Ascending aorta (tissue), 2 donors: Measurements from ENCODE around the gene ENO2. TPM values are rescaled to one million over a fixed set of nuclear protein-coding genes. Genes with fewer than 3 reads are reported as not detected.

Source experiments
- DNase-seq, 2 donors: peaks; one replicate each; pipeline ENCODE4 v3.0.0-alpha.2; 2019; ENCODE audit warnings: low spot score in 2 of 2
- H3K27ac ChIP-seq, 2 donors: fragments of 200-600 bp; sonication (generic); one replicate each; pipeline ENCODE4 v1.5.1; 2016 to 2017; ENCODE audit warnings: mild to moderate bottlenecking in 1 of 2
- H3K27me3 ChIP-seq: fragments of 200-600 bp; sonication (generic); one replicate; pipeline ENCODE4 v1.5.1; 2017
- H3K36me3 ChIP-seq, 2 donors: fragments of 200-600 bp; sonication (generic); one replicate each; pipeline ENCODE4 v1.5.1; 2016
- H3K4me1 ChIP-seq, 2 donors: fragments of 200-600 bp; sonication (generic); one replicate each; pipeline ENCODE4 v1.5.1; 2016 to 2017; ENCODE audit warnings: mild to moderate bottlenecking in 1 of 2
- H3K4me3 ChIP-seq, 2 donors: fragments of 200-600 bp; sonication (generic); one replicate each; pipeline ENCODE4 v1.5.1; 2016 to 2017; ENCODE audit warnings: mild to moderate bottlenecking in 1 of 2
- H3K9me3 ChIP-seq, 2 donors: fragments of 200-600 bp; sonication (generic); one replicate each; pipeline ENCODE4 v1.5.1; 2016
- CTCF ChIP-seq, 3 experiments: fragments of 200-600 bp in 2 of 3; fragments of 450-650 bp in 1 of 3; sonication (generic) in 2 of 3; IDR thresholded peaks; one replicate each; pipeline ENCODE4 v1.5.1; 2016 to 2019; ENCODE audit warnings: antibody characterized with exemption in 3 of 3, mild to moderate bottlenecking in 1 of 3, moderate library complexity in 1 of 3
- intact Hi-C: fragments of 100-400 bp; cut with DNase I; formaldehyde crosslinking; loops from one replicate; pipeline ENCODE4 v1.15.1; 2023
- total RNA-seq: library from RNA; depleted of rRNA; stranded (reverse); fragments of >200 nt; gene quantifications from one replicate; pipeline ENCODE4 v1.1.0, GENCODE V29; 2016

Gene ENO2
- total RNA-seq, 1 donor from 2014 or later: 30.3 TPM

GRCh38 chr12:6957151-6957701 is 42.8 kb downstream of the ENO2 start:
- H3K27ac ChIP-seq: no peak overlapping the region
- H3K27me3 ChIP-seq: no peaks in the 10 kb centered on the region
- TF ChIP-seq CTCF (IDR thresholded peaks at IDR 0.05): no peak
- DNase-seq: peak in 1 of 2 donors; percentile 64
- intact Hi-C loops: no loop called here
- peaks cover 0 to 7% of the 10 kb centered on the region in 2 donors for H3K4me1 ChIP-seq
- H3K9me3 ChIP-seq: no peaks in the 10 kb centered on the region
- no peaks in the 10 kb centered on the region for H3K36me3 ChIP-seq
- H3K4me3 ChIP-seq: no peak overlapping the region

DNA sequence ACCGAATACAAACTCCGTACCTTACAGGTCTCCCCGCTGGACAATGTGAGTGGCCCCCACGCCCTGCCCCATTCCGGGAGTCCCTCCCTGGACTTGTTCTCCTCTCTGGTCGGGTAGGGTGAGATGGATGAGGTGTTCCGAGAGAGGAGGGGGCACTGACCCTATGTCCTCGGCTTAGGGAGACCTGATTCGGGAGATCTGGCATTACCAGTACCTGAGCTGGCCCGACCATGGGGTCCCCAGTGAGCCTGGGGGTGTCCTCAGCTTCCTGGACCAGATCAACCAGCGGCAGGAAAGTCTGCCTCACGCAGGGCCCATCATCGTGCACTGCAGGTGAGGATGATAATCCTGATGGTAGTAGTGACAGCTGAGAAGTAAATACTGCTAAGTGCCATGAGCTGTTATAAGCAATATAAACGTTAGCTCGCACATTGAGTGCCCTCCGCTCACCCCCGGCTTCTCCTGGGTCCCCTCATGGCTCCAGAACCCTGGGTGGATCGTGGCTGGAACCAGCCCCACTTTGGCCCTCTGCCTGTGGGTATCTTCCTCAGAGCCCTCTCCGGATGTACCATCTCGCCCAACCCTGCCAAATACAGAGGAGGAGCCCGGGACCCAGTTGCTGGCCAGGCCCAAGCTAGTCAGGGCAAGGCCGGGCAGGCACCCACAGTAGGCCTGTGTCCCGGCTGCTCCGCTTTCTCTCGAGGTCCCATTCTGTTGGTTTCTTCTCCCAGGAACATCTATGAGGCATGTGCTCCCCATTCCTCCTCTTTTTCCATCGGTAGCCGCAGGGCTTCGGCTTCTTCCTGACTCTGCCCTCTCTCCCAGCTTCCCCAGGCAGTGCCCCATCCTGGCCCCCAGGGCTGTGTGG is 43.6 kb downstream of the ENO2 start:
- DNase-seq: no peak
- no peak for TF ChIP-seq CTCF (IDR thresholded peaks at IDR 0.05)
- Histone ChIP-seq H3K27ac (peak overlapping the region in 1 of 2 donors; percentile 22), H3K27me3 (no peaks in the 10 kb centered on the region), H3K4me3 (no peak overlapping the region), H3K9me3 (no peaks in the 10 kb centered on the region), H3K36me3 (no peaks in the 10 kb centered on the region), H3K4me1 (peaks cover 0 to 7% of the 10 kb centered on the region in 2 donors)
- intact Hi-C loops: no loop called here

- intact Hi-C loops: no loop called here
- Histone ChIP-seq H3K27ac (peak overlapping the region; percentile 14 to 53), H3K9me3 (no peaks in the 10 kb centered on the region), H3K36me3 (no peaks in the 10 kb centered on the region), H3K4me1 (peaks cover 0 to 7% of the 10 kb centered on the region in 2 donors), H3K27me3 (no peaks in the 10 kb centered on the region), H3K4me3 (no peak overlapping the region)
- no peak for TF ChIP-seq CTCF (IDR thresholded peaks at IDR 0.05)
- no peak for DNase-seq
Observed at GRCh38 chr12:6958609-6959057, 44.3 kb downstream of the ENO2 start.

GRCh38 chr12:6959058-6959804 is 44.9 kb downstream of the ENO2 start:
- H3K36me3 ChIP-seq: no peaks in the 10 kb centered on the region
- TF ChIP-seq CTCF (IDR thresholded peaks at IDR 0.05): no peak
- peaks cover 0 to 7% of the 10 kb centered on the region in 2 donors for H3K4me1 ChIP-seq
- no peak overlapping the region for H3K4me3 ChIP-seq
- H3K27ac ChIP-seq: peak overlapping the region; percentile 14 to 53
- intact Hi-C loops: no loop called here
- DNase-seq: peak in 1 of 2 donors; percentile 72
- H3K27me3 ChIP-seq: no peaks in the 10 kb centered on the region
- H3K9me3 ChIP-seq: no peaks in the 10 kb centered on the region

- intact Hi-C loops: no loop called here
Observed at GRCh38 chr12:6959805-6960592, 45.6 kb downstream of the ENO2 start.

More at GRCh38 chr12:6959805-6960592, 45.6 kb downstream of the ENO2 start:
- Histone ChIP-seq H3K9me3 (no peaks in the 10 kb centered on the region), H3K27ac (peak overlapping the region in 1 of 2 donors; percentile 53), H3K27me3 (no peaks in the 10 kb centered on the region), H3K4me1 (peaks cover 0 to 10% of the 10 kb centered on the region in 2 donors), H3K4me3 (no peak overlapping the region), H3K36me3 (no peaks in the 10 kb centered on the region)
- no peak for TF ChIP-seq CTCF (IDR thresholded peaks at IDR 0.05)
- peak in 1 of 2 donors; percentile 60 for DNase-seq
